NCI-H2081 (cell line): Measurements from ENCODE around the gene FMOD.

ENCODE experiments used
- DNase-seq, 2 experiments: peaks; one replicate each; lab custom pipeline; 2025; lab: John Stamatoyannopoulos, UW

FMOD gene

GRCh38 chr1:203351037-203351625, at the start of gene FMOD:
Gene FMOD (minus strand): TSS chr1:203351122. CDS start chr1:203348270, 2,852 bp downstream.
- DNase-seq: peak in 1 of 2 experiments; percentile 27

- no peak for DNase-seq
These were observed 45.8 kb upstream of the FMOD start for GRCh38 chr1:203396595-203397194.

- no peak for DNase-seq
These were observed 44.8 kb upstream of the FMOD start for GRCh38 chr1:203395751-203396150.

GRCh38 chr1:203390298-203390697, 39.4 kb upstream of the FMOD start:
- DNase-seq: no peak

- DNase-seq: no peak
These were observed 37.8 kb upstream of the FMOD start for GRCh38 chr1:203388683-203389082.

GRCh38 chr1:203382026-203382425, 31.1 kb upstream of the FMOD start:
- DNase-seq: no peak

GRCh38 chr1:203381151-203381751, 30.3 kb upstream of the FMOD start:
- DNase-seq: no peak

- DNase-seq: no peak
These were observed 29.7 kb upstream of the FMOD start for GRCh38 chr1:203380420-203381150.

- no peak for DNase-seq
These were observed 28.9 kb upstream of the FMOD start for GRCh38 chr1:203379825-203380224.

- no peak for DNase-seq
These were observed 27.8 kb upstream of the FMOD start for GRCh38 chr1:203378556-203379245.

- DNase-seq: no peak
These were observed 23.1 kb upstream of the FMOD start for GRCh38 chr1:203373991-203374390.

GRCh38 chr1:203373002-203373401, 22.1 kb upstream of the FMOD start:
- no peak for DNase-seq

- no peak for DNase-seq
These were observed 20.4 kb upstream of the FMOD start for GRCh38 chr1:203371288-203371687.

- no peak for DNase-seq
These were observed 18.7 kb upstream of the FMOD start for GRCh38 chr1:203369666-203370065.

- DNase-seq: no peak
These were observed 17.9 kb upstream of the FMOD start for GRCh38 chr1:203368624-203369451.

- DNase-seq: peak; percentile 81 to 96
These were observed 16.1 kb upstream of the FMOD start for GRCh38 chr1:203367057-203367456.

- no peak for DNase-seq
These were observed 15.6 kb upstream of the FMOD start for GRCh38 chr1:203366476-203366875.

- no peak for DNase-seq
These were observed 13.9 kb upstream of the FMOD start for GRCh38 chr1:203364806-203365205.

GRCh38 chr1:203364094-203364801, 13.3 kb upstream of the FMOD start:
- no peak for DNase-seq

- no peak for DNase-seq
These were observed 11.8 kb upstream of the FMOD start for GRCh38 chr1:203362720-203363025.
